Activated CD8-positive, alpha-beta memory T cell treated with anti-CD3 and anti-CD28 coated beads, Interleukin-2, amount 50 U/mL, for 48 hours (primary cell): Measurements from ENCODE around the gene CUL3.
A peak's percentile ranks its signal among the peaks of the same experiment; 100 is the strongest.

ENCODE experiments used
- DNase-seq: peaks from one replicate; pipeline ENCODE4 v3.0.0-alpha.2; 2020

CUL3 gene

GRCh38 chr2:224466304-224466895 lies 118.8 kb downstream of the CUL3 start:
- no peak for DNase-seq

- DNase-seq = no peak
Measured at GRCh38 chr2:224461391-224461790, 123.8 kb downstream of the CUL3 start.

GRCh38 chr2:224457408-224458096 lies 127.6 kb downstream of the CUL3 start:
- no peak for DNase-seq

- no peak for DNase-seq
Measured at GRCh38 chr2:224453892-224454291, 131.3 kb downstream of the CUL3 start.

GRCh38 chr2:224449212-224450147 lies 135.7 kb downstream of the CUL3 start:
- no peak for DNase-seq

GRCh38 chr2:224448236-224448635 lies 136.9 kb downstream of the CUL3 start:
- no peak for DNase-seq

DNA sequence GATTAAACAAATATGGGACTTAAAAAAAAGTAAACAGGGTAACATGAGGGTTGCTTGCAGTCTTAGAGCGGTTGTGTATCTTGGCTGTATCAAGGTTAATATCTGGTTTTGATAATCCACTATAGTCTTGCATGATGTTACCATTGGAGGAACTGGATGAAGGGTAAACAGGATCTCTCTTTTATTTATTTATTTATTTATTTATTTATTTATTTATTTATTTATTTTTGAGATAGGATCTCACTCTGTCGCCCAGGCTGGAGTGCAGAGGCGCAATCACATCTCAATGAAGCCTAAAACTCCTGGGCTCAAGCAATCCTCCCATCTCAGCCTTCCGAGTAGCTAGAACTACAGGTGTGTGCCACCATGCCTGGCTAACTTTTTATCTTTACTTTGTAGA lies 140.4 kb downstream of the CUL3 start:
- DNase-seq = no peak

- DNase-seq = no peak
Measured at GRCh38 chr2:224444021-224444420, 141.1 kb downstream of the CUL3 start.

GRCh38 chr2:224442071-224442967 lies 142.8 kb downstream of the CUL3 start:
- peak; percentile 56 for DNase-seq

GRCh38 chr2:224440988-224441387 lies 144.2 kb downstream of the CUL3 start:
- no peak for DNase-seq

GRCh38 chr2:224438726-224439125 lies 146.4 kb downstream of the CUL3 start:
- no peak for DNase-seq

DNA sequence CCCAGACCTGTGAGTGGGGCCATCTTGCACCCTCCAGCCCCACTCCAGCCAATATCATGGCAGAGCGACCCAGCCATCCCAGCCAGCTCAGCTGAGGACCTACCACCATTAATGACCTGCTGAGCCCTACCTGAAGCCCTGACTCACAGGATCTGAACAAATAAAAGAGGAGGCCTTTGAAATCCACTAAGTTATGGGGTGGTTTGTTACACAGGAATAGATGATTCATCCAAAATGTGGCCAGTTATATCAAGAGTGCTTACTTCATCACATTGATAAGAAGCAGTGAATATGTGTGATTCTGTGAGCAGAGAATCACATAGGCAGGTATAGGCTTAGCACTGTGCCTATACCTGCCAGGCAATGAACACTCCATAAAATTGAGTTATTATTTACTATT lies 148.5 kb downstream of the CUL3 start:
- DNase-seq = no peak

DNA sequence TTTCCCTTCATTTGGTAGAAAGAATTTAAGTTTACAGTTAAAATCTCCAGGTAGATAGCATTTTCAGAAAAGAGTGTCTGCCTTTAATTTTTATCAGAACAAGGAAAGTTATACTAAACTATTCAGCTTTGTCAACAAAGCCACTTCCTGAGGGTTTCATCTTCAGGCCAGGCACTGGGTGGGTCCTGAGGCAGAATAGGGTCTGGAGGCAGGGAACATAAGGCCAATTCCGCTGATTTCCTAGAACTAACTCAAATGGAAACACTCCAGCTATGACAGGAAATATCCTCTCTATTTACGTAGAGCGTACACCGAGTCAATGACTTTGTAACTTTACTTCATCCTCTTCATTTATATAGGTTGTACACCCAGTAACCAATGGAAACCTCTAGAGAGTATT lies 150.5 kb downstream of the CUL3 start:
- no peak for DNase-seq

GRCh38 chr2:224433442-224433841 lies 151.7 kb downstream of the CUL3 start:
- no peak for DNase-seq

DNA sequence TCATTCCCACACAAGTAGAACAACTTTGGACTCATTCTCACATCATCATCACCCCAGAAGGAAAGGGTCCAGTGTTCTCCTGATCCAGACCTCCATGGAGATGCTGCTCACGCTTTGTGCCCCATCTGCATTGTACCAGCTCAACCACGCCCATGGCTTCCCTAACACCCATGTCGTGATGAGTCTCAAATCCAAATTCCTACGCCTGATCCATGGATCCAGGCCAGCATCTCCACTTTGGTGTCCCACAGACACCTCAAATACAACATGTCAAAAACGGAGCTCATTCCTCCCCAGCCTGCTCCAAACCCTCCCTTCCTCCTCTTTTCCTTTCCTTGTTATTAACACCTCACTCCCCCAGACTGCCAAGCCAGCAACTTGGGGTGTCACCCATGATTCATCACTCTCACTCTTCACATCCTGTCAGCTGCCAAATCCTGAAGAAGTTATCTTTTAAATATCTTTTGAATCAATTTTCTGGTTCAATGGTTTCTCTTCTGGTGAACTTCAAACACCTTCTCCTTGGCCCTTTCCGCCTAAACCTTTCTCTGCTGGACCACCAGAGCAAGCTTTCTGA lies 153.1 kb downstream of the CUL3 start:
- no peak for DNase-seq

DNA sequence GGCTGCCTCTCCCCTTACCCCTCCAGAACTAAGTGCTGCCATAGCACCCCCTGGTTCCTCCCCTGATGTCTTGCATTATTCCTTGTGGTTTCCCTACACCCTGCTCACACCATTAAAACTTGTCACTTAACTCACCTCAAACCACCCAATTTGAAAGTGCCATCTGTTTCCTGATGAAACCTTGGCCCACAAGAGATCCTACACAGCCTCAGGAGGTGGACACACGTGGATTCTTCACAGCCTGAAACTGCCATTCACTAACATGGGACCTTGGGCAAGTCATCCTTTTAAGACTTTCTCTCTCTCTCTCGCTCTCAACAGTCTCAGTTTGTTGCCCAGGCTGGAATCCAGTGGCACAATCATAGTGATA lies 155.7 kb downstream of the CUL3 start:
- no peak for DNase-seq

- DNase-seq = no peak
Measured at GRCh38 chr2:224428787-224429440, 156.2 kb downstream of the CUL3 start.

GRCh38 chr2:224427471-224427870 lies 157.7 kb downstream of the CUL3 start:
- DNase-seq = no peak

DNA sequence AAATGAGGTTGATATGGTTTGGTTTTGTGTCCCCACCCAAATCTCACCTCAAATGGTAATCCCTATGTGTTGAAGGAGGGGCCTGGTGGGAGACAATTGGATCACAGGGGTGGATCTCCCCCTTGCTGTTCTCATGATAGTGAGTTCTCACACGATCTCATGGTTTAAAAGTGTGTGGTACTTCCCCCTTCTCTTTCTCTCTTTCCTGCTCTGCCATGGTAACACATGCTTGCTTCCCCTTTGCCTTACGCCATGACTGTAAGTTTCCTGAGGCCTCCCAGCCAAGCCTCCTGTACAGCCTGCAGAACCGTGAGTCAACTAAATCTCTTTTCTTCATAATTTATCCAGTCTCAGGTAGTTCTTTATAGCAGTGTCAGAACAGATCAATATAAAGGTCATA lies 158.5 kb downstream of the CUL3 start:
- DNase-seq = no peak

DNA sequence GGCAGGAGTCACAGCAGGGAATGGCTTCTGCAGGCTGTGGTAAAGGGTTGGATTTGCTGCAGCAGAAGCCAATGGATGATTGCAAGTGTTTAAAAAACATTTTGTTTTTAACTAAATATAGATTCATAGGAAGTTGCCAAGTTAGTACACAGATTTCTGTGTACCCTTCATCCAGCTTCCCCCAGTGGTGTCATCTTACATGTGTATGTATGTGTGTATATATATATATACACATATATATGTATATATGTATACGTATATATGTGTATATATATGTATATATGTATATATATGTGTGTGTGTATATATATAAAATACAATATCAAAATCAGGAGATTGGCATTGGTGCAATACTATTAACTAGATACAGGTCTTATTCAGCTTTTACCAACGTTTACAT lies 164.1 kb downstream of the CUL3 start:
- no peak for DNase-seq
